Transverse colon (tissue), 4 donors: ENCODE data around the gene ROBO1.

Experiments used
- CTCF ChIP-seq, 5 experiments: fragments of 200-600 bp in 3 of 5; fragments of 450-650 bp in 2 of 5; sonication (generic) in 3 of 5; IDR thresholded peaks; 1 replicate in 2 of 5; 2 replicates in 3 of 5; pipeline ENCODE4 v1.5.1; 2016 to 2017; ENCODE audit warnings: antibody characterized with exemption in 5 of 5, inconsistent platforms in 3 of 5, mild to moderate bottlenecking in 2 of 5, moderate library complexity in 1 of 5
- EP300 ChIP-seq: sonication (generic); formaldehyde crosslinking; IDR thresholded peaks from one replicate; pipeline ENCODE4 v1.6.1; 2017; ENCODE audit warnings: antibody characterized with exemption, low read depth
- POLR2A ChIP-seq: fragments of 450-650 bp; IDR thresholded peaks from one replicate; pipeline ENCODE4 v1.6.1; 2016; ENCODE audit warnings: antibody characterized with exemption, mild to moderate bottlenecking, moderate library complexity
- POLR2AphosphoS5 ChIP-seq, 3 donors: sonication (generic); formaldehyde crosslinking; IDR thresholded peaks; one replicate each; pipeline ENCODE4 v1.6.1; 2016; ENCODE audit warnings: antibody characterized with exemption in 3 of 3

GRCh38 chr3:78706906-78707523, 1060.8 kb downstream of the ROBO1 start:
- TF ChIP-seq CTCF (IDR thresholded peaks at IDR 0.05) (no peak), POLR2A (no peak), POLR2AphosphoS5 (IDR thresholded peaks at IDR 0.05) (no peak), EP300 (no peak)
